HK-2 (cell line): ENCODE data around the gene CNNM3.
"Not testable (repeated sequence)": the region's sequence is repeated elsewhere in the genome, so short reads cannot be mapped to it uniquely, and the experiment has no call there.

ENCODE experiments used
- DNase-seq: peaks from one replicate; pipeline ENCODE4 v3.0.0-alpha.2; 2018; ENCODE audit not compliant: unreplicated experiment

Gene CNNM3

DNA sequence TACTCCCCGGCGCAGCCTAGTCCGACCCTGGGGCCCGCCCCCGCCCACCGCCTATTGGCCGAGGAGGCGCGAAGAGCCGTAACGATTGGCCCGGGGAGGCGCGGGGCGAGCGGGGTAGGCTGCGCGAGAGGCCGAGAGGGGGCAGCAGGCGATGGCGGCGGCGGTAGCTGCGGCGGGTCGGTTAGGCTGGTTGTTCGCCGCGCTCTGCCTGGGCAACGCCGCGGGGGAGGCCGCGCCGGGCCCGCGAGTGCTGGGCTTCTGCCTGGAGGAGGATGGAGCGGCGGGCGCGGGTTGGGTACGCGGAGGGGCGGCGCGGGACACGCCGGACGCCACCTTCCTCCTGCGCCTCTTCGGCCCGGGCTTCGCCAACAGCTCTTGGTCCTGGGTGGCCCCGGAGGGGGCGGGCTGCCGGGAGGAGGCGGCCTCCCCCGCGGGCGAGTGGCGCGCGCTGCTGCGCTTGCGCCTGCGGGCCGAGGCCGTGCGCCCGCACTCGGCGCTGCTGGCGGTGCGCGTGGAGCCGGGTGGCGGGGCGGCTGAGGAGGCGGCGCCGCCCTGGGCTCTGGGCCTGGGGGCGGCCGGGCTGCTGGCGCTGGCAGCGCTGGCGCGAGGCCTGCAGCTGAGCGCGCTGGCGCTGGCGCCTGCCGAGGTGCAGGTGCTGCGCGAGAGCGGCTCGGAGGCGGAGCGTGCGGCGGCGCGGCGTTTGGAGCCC is at the start of gene CNNM3:
Gene CNNM3 (plus strand): TSS at position 142 of the 709 bp plus-strand sequence. CDS start 10 bp downstream, at position 152.
- peak; percentile 97 for DNase-seq

GRCh38 chr2:96767135-96767871 is 48.8 kb upstream of the CNNM3 start:
- DNase-seq = no peak

- peak; percentile 24 for DNase-seq
Observed at GRCh38 chr2:96768083-96768561, 47.9 kb upstream of the CNNM3 start.

- DNase-seq = no peak
Observed at GRCh38 chr2:96769814-96770213, 46.3 kb upstream of the CNNM3 start.

GRCh38 chr2:96770442-96771202 is 45.4 kb upstream of the CNNM3 start:
- no peak for DNase-seq

- DNase-seq = no peak
Observed at GRCh38 chr2:96771796-96772618, 44.1 kb upstream of the CNNM3 start.

GRCh38 chr2:96772903-96773671 is 43.0 kb upstream of the CNNM3 start:
- DNase-seq = no peak

DNA sequence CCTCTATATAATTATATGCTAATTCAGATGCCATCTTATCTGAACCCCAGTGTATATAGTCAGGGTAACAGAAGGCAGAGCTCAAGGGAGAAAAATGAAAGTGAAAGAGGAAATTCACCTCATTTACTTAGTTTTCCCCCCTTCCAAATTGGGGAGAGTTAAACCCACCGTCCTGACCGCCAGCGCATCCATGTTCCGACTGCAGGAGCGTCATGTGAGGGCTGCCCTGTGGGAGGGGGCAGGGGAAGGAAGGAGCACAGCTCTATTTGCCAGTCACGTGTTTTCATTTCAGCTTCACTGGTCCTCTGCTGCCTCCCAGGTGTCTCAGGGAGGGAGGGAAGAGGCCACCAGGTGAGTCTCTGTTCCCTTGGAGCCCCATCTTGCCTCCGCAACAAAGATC is 42.1 kb upstream of the CNNM3 start:
- DNase-seq = no peak

- DNase-seq = no peak
Observed at GRCh38 chr2:96775160-96775559, 40.9 kb upstream of the CNNM3 start.

DNA sequence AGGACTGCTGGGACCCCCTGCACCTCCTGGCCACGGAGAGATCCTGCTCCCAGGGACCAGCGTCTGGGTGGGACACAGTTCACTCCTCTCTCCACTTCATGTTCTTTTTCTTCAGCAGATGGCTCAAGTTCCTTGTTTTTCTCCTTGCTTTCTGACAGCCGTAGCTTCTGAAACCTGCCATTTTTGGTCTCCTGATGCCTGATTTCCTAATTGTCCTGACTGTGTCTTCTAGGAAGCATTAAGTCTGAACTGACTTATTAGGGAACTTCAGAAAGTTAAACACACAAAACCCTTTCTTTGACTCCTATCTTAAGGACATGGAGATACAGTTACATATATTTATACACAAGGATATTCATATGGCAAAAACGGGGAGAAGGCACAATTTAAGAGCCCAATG is 32.7 kb upstream of the CNNM3 start:
- no peak for DNase-seq

DNA sequence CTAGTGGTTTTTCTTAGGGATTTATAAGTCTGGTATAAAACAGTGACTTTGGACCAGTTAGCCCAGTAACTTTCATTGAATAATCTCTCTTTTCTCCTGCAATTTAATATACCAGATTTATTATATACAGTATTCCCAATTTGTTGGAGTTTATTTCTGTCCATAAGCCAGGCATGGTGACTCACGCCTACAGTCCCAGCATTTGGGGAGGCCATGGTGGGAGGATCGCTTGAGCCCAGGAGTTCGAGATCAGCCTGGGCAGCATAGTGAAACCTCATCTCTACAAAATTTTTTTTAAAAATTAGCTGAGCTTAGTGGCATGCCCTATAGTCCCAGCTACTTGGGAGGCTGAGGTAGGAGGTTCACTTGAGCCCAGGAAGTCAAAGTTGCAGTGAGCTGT is 28.7 kb upstream of the CNNM3 start:
- no peak for DNase-seq

- DNase-seq = peak; percentile 34
Observed at GRCh38 chr2:96788442-96789244, 27.4 kb upstream of the CNNM3 start.

DNA sequence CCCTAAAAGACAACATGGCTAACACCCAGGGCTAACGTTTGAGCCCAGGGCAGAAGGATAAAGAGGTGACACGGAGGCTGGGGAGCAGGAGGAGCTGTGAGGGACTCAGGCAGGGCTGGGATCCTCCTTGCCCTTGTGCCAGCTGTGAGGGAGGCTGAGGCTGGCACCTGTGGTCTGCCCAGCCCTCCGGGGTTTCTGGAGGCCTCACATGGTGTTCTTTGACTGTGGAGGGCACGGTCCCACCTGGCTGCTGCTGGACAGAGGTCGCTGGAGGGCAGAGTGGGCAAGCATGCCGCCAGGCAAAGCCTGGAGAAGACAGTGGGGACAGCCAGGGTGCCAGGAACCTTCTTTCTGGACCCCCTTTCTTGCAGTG is 26.8 kb upstream of the CNNM3 start:
- no peak for DNase-seq

- no peak for DNase-seq
Observed at GRCh38 chr2:96792772-96793749, 23.0 kb upstream of the CNNM3 start.

DNA sequence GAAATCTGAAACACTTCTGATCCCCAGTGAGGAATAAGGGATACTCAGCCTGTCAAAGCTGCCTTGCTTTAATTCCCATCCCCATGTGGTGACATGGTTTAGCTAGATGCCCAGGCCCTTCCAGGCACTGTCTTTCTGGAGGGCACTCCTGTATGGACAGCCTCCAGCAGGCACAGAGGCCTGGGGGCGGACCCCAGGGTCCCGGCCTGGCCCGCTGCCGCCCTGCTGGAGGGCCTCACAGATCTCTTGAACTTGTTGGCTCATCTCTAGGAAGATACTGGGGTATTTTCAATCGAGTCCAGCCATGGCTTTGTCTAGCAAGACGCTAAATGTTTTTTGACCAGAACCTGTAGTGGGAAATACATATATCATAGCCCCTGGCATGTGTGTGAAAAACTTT is 21.0 kb upstream of the CNNM3 start:
- DNase-seq = no peak

- not testable (repeated sequence) for DNase-seq
Observed at GRCh38 chr2:96796497-96796896, 19.6 kb upstream of the CNNM3 start.

- DNase-seq = no peak
Observed at GRCh38 chr2:96797066-96797625, 18.9 kb upstream of the CNNM3 start.
